H1 (cell line): ENCODE results near the gene MAPK8IP2. TPM values are rescaled to one million over a fixed set of nuclear protein-coding genes. Genes with fewer than 3 reads are reported as not detected.

Experiments
- CTCF ChIA-PET: fragments of 300-600 bp; sonication (Branson Sonifier 250); formaldehyde crosslinking; loops from one replicate; lab custom pipeline; 2021; ENCODE audit not compliant: partially characterized antibody; lab: Charles Lee
- POLR2A ChIA-PET: fragments of 300-600 bp; sonication (Branson Sonifier 250); formaldehyde crosslinking; loops from one replicate; lab custom pipeline; 2021; ENCODE audit warnings: inconsistent platforms; ENCODE audit not compliant: partially characterized antibody; lab: Charles Lee
- DNase-seq, 2 experiments: peaks; one replicate each; pipeline versions ENCODE4 v3.0.0 to v3.0.0-alpha.2; 2010 to 2022; ENCODE audit warnings: low spot score in 2 of 2, low read depth in 1 of 2, mixed read lengths in 1 of 2
- FAIRE-seq: peaks from 2 replicates; lab custom pipeline; 2011; peaks lifted over from hg19 to GRCh38; lab: Jason Lieb, UNC
- H2AFZ ChIP-seq: 2 replicates; pipeline ENCODE4 v1.8.1; 2012; ENCODE audit warnings: low read length, inconsistent platforms
- H2AK5ac ChIP-seq: 2 replicates; pipeline ENCODE4 v1.6.1; 2013; ENCODE audit warnings: low read depth, low read length
- H2BK120ac ChIP-seq: replicated peaks from 2 replicates; pipeline ENCODE3; 2013; ENCODE audit warnings: low read depth, low read length, inconsistent platforms
- H2BK12ac ChIP-seq: 2 replicates; pipeline ENCODE4 v1.6.1; 2013; ENCODE audit warnings: low read depth, low read length
- H2BK15ac ChIP-seq: 2 replicates; pipeline ENCODE4 v1.6.1; 2013; ENCODE audit warnings: low read length
- H2BK20ac ChIP-seq: 2 replicates; pipeline ENCODE4 v1.6.1; 2013; ENCODE audit warnings: low read length
- H2BK5ac ChIP-seq: 2 replicates; pipeline ENCODE4 v1.6.1; 2013; ENCODE audit warnings: low read depth, low read length
- H3K14ac ChIP-seq: 2 replicates; pipeline ENCODE4 v1.6.1; 2013; ENCODE audit warnings: inconsistent platforms; ENCODE audit not compliant: insufficient read length
- H3K18ac ChIP-seq: 2 replicates; pipeline ENCODE4 v1.6.1; 2013; ENCODE audit warnings: low read length; ENCODE audit errors: extremely low read depth
- H3K23ac ChIP-seq: 2 replicates; pipeline ENCODE4 v1.6.1; 2013; ENCODE audit warnings: inconsistent platforms; ENCODE audit not compliant: insufficient read length
- H3K23me2 ChIP-seq: 2 replicates; pipeline ENCODE4 v1.6.1; 2013; ENCODE audit warnings: low read depth, low read length
- H3K27ac ChIP-seq: 2 replicates; pipeline ENCODE4 v1.6.1; 2011; ENCODE audit warnings: low read depth, low read length, inconsistent platforms
- H3K27me3 ChIP-seq, 4 experiments: replicated peaks in 1 of 4; 1 replicate in 1 of 4; 2 replicates in 3 of 4; pipeline versions ENCODE4 v1.6.1 to v1.8.1; 2011 to 2013; ENCODE audit warnings: low read length in 3 of 4, mild to moderate bottlenecking in 3 of 4, inconsistent platforms in 2 of 4, mixed read lengths in 2 of 4, moderate library complexity in 1 of 4; ENCODE audit not compliant: control insufficient read depth in 3 of 4, insufficient read depth in 3 of 4; ENCODE audit errors: extremely low read depth in 1 of 4
- H3K36me3 ChIP-seq, 4 experiments: 2 replicates each; pipeline versions ENCODE4 v1.6.1 to v1.8.1; 2011 to 2013; ENCODE audit warnings: mild to moderate bottlenecking in 4 of 4, low read length in 3 of 4, moderate library complexity in 2 of 4, control low read depth in 1 of 4, inconsistent platforms in 1 of 4; ENCODE audit not compliant: insufficient read depth in 4 of 4, control insufficient read depth in 2 of 4
- H3K4ac ChIP-seq: replicated peaks from 2 replicates; pipeline ENCODE3; 2013; ENCODE audit warnings: low read length, low read depth, mixed read lengths, inconsistent platforms; ENCODE audit not compliant: insufficient read length
- H3K4me1 ChIP-seq, 4 experiments: replicated peaks in 1 of 4; 1 replicate in 1 of 4; 2 replicates in 3 of 4; pipeline versions ENCODE4 v1.6.1 to v1.8.1; 2011 to 2013; ENCODE audit warnings: low read length in 3 of 4, inconsistent platforms in 2 of 4, mixed read lengths in 1 of 4; ENCODE audit not compliant: insufficient read depth in 4 of 4, control insufficient read depth in 3 of 4
- H3K4me2 ChIP-seq, 2 experiments: 2 replicates each; pipeline versions ENCODE4 v1.6.1 to v1.8.1; 2011 to 2013; ENCODE audit warnings: low read depth in 2 of 2, low read length in 2 of 2, control low read depth in 1 of 2, inconsistent platforms in 1 of 2, mild to moderate bottlenecking in 1 of 2; ENCODE audit not compliant: insufficient read depth in 1 of 2
- H3K4me3 ChIP-seq, 4 experiments: fragments of 200-600, 300-600 bp in 1 of 4; sonication (generic), shearing (Covaris generic), sonication (Bioruptor Twin) in 1 of 4; 2 replicates each; pipeline versions ENCODE4 v1.5.1 to v1.8.1; 2011 to 2016; ENCODE audit warnings: low read length in 4 of 4, low read depth in 3 of 4, control low read depth in 2 of 4, inconsistent platforms in 2 of 4, mild to moderate bottlenecking in 2 of 4, mixed read lengths in 1 of 4, moderate library complexity in 1 of 4; ENCODE audit not compliant: insufficient read depth in 2 of 4; ENCODE audit errors: extremely low read depth in 1 of 4
- H3K56ac ChIP-seq: replicated peaks from 2 replicates; pipeline ENCODE3; 2013; ENCODE audit warnings: low read depth, mild to moderate bottlenecking, mixed read lengths, low read length, inconsistent platforms; ENCODE audit not compliant: insufficient read length
- H3K79me1 ChIP-seq: 2 replicates; pipeline ENCODE4 v1.6.1; 2013; ENCODE audit warnings: low read depth, low read length, control low read depth
- H3K79me2 ChIP-seq, 2 experiments: 2 replicates each; pipeline versions ENCODE4 v1.6.1 to v1.8.1; 2012 to 2013; ENCODE audit warnings: low read length in 2 of 2, mild to moderate bottlenecking in 2 of 2, inconsistent platforms in 1 of 2; ENCODE audit not compliant: insufficient read depth in 2 of 2, control insufficient read depth in 1 of 2
- H3K9ac ChIP-seq, 4 experiments: replicated peaks in 1 of 4; 1 replicate in 1 of 4; 2 replicates in 3 of 4; pipeline versions ENCODE4 v1.6.1 to v1.8.1; 2011 to 2013; ENCODE audit warnings: low read depth in 3 of 4, low read length in 3 of 4, control low read depth in 2 of 4, mild to moderate bottlenecking in 2 of 4, moderate library complexity in 2 of 4, inconsistent platforms in 1 of 4; ENCODE audit errors: extremely low read depth in 1 of 4
- H3K9me3 ChIP-seq, 2 experiments: 2 replicates each; pipeline versions ENCODE4 v1.6.1 to v1.8.1; 2012 to 2013; ENCODE audit warnings: mild to moderate bottlenecking in 2 of 2, moderate library complexity in 2 of 2, control low read depth in 1 of 2, inconsistent platforms in 1 of 2, low read depth in 1 of 2, low read length in 1 of 2, mixed read lengths in 1 of 2; ENCODE audit not compliant: insufficient read depth in 2 of 2
- H4K20me1 ChIP-seq, 2 experiments: replicated peaks in 1 of 2; 2 replicates each; pipeline versions ENCODE3 to v1.8.1; 2011 to 2013; ENCODE audit warnings: inconsistent platforms in 2 of 2, low read length in 2 of 2, mild to moderate bottlenecking in 1 of 2; ENCODE audit not compliant: insufficient read depth in 2 of 2, control insufficient read depth in 1 of 2
- H4K5ac ChIP-seq: 2 replicates; pipeline ENCODE4 v1.6.1; 2013; ENCODE audit warnings: low read length, low read depth, mixed read lengths, inconsistent platforms; ENCODE audit not compliant: insufficient read length
- H4K8ac ChIP-seq: 2 replicates; pipeline ENCODE4 v1.8.0; 2013; ENCODE audit warnings: mild to moderate bottlenecking, moderate library complexity, low read length, inconsistent platforms; ENCODE audit not compliant: insufficient read depth; ENCODE audit errors: extremely low read depth
- H4K91ac ChIP-seq: replicated peaks from 2 replicates; pipeline ENCODE3; 2013; ENCODE audit warnings: low read length, mixed read lengths, inconsistent platforms; ENCODE audit not compliant: insufficient read length
- KDM1A ChIP-seq: fragments of 200-600, 300-600 bp; sonication (generic); IDR thresholded peaks from 2 replicates; pipeline ENCODE4 v1.7.1; 2016; ENCODE audit warnings: mild to moderate bottlenecking, low read length, borderline replicate concordance
- POU5F1 ChIP-seq: IDR thresholded peaks from 2 replicates; pipeline ENCODE4 v1.6.1; 2011; ENCODE audit warnings: low read depth, mild to moderate bottlenecking, low read length, moderate library complexity
- SP1 ChIP-seq: IDR thresholded peaks from 2 replicates; pipeline ENCODE4 v1.6.1; 2011; ENCODE audit warnings: low read depth, low read length
- SRF ChIP-seq: IDR thresholded peaks from 2 replicates; pipeline ENCODE4 v1.6.1; 2011; ENCODE audit warnings: mild to moderate bottlenecking, low read depth, low read length, moderate library complexity
- WGBS, 2 experiments: shearing (Covaris generic) in 1 of 2; methylation state at CpG; one replicate each; pipeline versions ENCODE4 v1.1.6 to v1.1.7; 2013 to 2015; ENCODE audit warnings: low lambda C conversion rate in 2 of 2, mixed read lengths in 2 of 2, inconsistent platforms in 1 of 2, low coverage in 1 of 2, missing lambda C conversion rate in 1 of 2; ENCODE audit not compliant: insufficient replicate concordance in 2 of 2, insufficient coverage in 1 of 2, insufficient read length in 1 of 2; ENCODE audit errors: extremely low coverage in 1 of 2, missing lambda C conversion rate in 1 of 2; 5-methylcytosine and 5-hydroxymethylcytosine counted together
- polyA plus RNA-seq, 7 experiments: library from polyadenylated mRNA; depleted of rRNA in 3 of 7; stranded (reverse) in 5 of 7; unstranded in 2 of 7; fragments of >200 nt in 5 of 7; fragments of 200-250 nt in 2 of 7; gene quantifications; 1 replicate in 5 of 7; 2 replicates in 1 of 7; 4 replicates in 1 of 7; pipeline versions ENCODE4 v1.2.1 to v1.2.3, GENCODE V29; 2011 to 2013; ENCODE audit warnings: missing spikeins in 2 of 7, mixed read lengths in 2 of 7
- total RNA-seq: library from RNA; stranded (reverse); fragmentation: NEBNext Ultra II Directional; extraction: Animal tissue kit (Norgen Biotek cat#: 25700); gene quantifications from 2 replicates; pipeline ENCODE4 v1.2.1, GENCODE V29; 2021
- TF ChIP-seq, protein P1 (sequence below), 3 experiments: IDR thresholded peaks; 1 replicate in 2 of 3; 2 replicates in 1 of 3; pipeline versions ENCODE4 v1.5.1 to v1.6.1; 2011; ENCODE audit warnings: low read length in 3 of 3, mild to moderate bottlenecking in 3 of 3, inconsistent platforms in 2 of 3, low read depth in 1 of 3, moderate library complexity in 1 of 3; ENCODE audit not compliant: insufficient read depth in 1 of 3; ENCODE audit errors: control extremely low read depth in 1 of 3

The MAPK8IP2 gene
- total and polyA plus RNA-seq, 2 of the 8 experiments (the other 6 are each of a cell fraction or from before 2014, with no cell fraction given): 1.5 to 5.5 TPM

DNA sequence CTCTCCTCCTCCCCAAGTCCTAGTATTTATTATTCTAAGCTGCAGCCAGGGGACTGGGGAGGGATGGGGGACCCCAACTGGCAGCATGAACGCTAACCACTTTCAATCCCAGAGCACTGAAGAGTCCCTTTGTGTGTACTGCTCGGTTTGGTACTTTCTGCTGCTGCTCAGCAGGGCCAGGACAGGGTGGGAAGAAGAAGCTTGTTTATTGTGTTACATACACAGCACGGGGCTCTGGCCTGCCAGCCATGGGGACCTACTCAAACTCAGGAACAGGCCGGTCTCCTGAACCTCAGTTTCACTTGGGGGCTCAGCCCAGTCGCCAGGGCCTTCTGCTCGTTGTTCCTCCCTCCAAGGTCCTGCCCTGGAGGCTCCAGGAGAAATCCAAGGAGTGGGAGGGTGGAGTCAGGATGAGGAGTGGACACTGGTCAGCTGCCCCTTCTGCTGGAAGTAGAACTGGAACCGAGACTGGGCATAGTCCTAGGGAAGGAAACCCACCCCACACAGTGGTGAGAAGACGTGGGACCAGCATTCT, 21.8 kb upstream of the MAPK8IP2 start:
- no peak for FAIRE-seq
- CTCF ChIA-PET: interaction anchor here (0.8 to 8.1 kb wide), 9 partner anchors 12 to 121 kb away, joined by 3 to 84 read pairs (median 11); partner anchors contain the start of gene SYCE3
- no peak for TF ChIP-seq SP1
- TF ChIP-seq, protein P1, sequence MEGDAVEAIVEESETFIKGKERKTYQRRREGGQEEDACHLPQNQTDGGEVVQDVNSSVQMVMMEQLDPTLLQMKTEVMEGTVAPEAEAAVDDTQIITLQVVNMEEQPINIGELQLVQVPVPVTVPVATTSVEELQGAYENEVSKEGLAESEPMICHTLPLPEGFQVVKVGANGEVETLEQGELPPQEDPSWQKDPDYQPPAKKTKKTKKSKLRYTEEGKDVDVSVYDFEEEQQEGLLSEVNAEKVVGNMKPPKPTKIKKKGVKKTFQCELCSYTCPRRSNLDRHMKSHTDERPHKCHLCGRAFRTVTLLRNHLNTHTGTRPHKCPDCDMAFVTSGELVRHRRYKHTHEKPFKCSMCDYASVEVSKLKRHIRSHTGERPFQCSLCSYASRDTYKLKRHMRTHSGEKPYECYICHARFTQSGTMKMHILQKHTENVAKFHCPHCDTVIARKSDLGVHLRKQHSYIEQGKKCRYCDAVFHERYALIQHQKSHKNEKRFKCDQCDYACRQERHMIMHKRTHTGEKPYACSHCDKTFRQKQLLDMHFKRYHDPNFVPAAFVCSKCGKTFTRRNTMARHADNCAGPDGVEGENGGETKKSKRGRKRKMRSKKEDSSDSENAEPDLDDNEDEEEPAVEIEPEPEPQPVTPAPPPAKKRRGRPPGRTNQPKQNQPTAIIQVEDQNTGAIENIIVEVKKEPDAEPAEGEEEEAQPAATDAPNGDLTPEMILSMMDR (IDR thresholded peaks at IDR 0.05; ENCODE audit: control extremely low read depth in 1 of 3, insufficient read depth in 1 of 3, low read depth in 1 of 3, low read length in 3 of 3): no peak
- no peak for TF ChIP-seq POU5F1
- TF ChIP-seq KDM1A: no peak
- TF ChIP-seq SRF: no peak

More for the DNA sequence above, 21.8 kb upstream of the MAPK8IP2 start:
- WGBS, 2 experiments: 85% methylated on average over 7 of the region's 8 CpGs; no CpG with 5 or more reads in 1 of the 2 experiments
- H3K4ac ChIP-seq: no peak overlapping the region
- peaks cover 0 to 13% (median 8%) of the 10 kb centered on the region in 4 experiments; a peak in 6 of 8 replicates for H3K36me3 ChIP-seq
- POLR2A ChIA-PET: interaction anchor here (0.8 to 5.4 kb wide), 7 partner anchors 8 to 84 kb away, joined by 3 to 37 read pairs (median 4); partner anchors contain the start of gene SYCE3
- no peak overlapping the region for H2BK15ac ChIP-seq
- no peak overlapping the region for H3K4me2 ChIP-seq
- no peak overlapping the region for H2BK120ac ChIP-seq
- no peaks in the 10 kb centered on the region for H3K9me3 ChIP-seq
- H3K18ac ChIP-seq: no peak overlapping the region
- peaks cover 10% of the 10 kb centered on the region; the same call in 1 of the 2 replicates for H3K23me2 ChIP-seq
- no peak overlapping the region for H3K27ac ChIP-seq
- no peak overlapping the region for H2AFZ ChIP-seq
- DNase-seq: no peak
- H4K91ac ChIP-seq: no peak overlapping the region
- H4K20me1 ChIP-seq: peaks cover 3 to 6% of the 10 kb centered on the region in 2 experiments
- H2AK5ac ChIP-seq: no peak overlapping the region
- peaks cover 0 to 9% (median 6%) of the 10 kb centered on the region in 4 experiments; a peak in 5 of 7 replicates for H3K4me1 ChIP-seq
- peaks cover 0 to 7% of the 10 kb centered on the region in 2 experiments; a peak in 1 of 4 replicates for H3K79me2 ChIP-seq
- H3K14ac ChIP-seq: no peak overlapping the region
- H2BK12ac ChIP-seq: no peak overlapping the region
- no peak overlapping the region for H3K23ac ChIP-seq
- H2BK20ac ChIP-seq: no peak overlapping the region
- H3K4me3 ChIP-seq: no peak overlapping the region
- no peak overlapping the region for H2BK5ac ChIP-seq
- no peak overlapping the region for H3K56ac ChIP-seq
- no peak overlapping the region for H3K9ac ChIP-seq
- H3K79me1 ChIP-seq: peaks cover 7% of the 10 kb centered on the region; the same call in 1 of the 2 replicates
- no peak overlapping the region for H4K5ac ChIP-seq
- no peaks in the 10 kb centered on the region for H3K27me3 ChIP-seq
- no peak overlapping the region; the same call in 1 of the 2 replicates for H4K8ac ChIP-seq
